A673 (cell line): ENCODE results near the gene CX3CR1. TPM values are rescaled to one million over a fixed set of nuclear protein-coding genes. Genes with fewer than 3 reads are reported as not detected.

ENCODE experiments used
- BruUV-seq: library from RNA; stranded (reverse); fragments of 400-500 nt; replicated peaks from 2 replicates; lab custom pipeline; 2021; lab: Mats Ljungman, UMichigan
- CTCF ChIA-PET: fragments of 300-600 bp; sonication (Branson Sonifier 250); formaldehyde crosslinking; loops from one replicate; lab custom pipeline; 2022; ENCODE audit warnings: antibody characterized with exemption; lab: Charles Lee
- POLR2A ChIA-PET: fragments of 300-600 bp; sonication (Branson Sonifier 250); formaldehyde crosslinking; loops from one replicate; lab custom pipeline; 2022; ENCODE audit warnings: antibody characterized with exemption; ENCODE audit not compliant: low non-redundant PET; lab: Charles Lee
- DNase-seq: peaks from one replicate; pipeline ENCODE4 v3.0.0-alpha.2; 2015; ENCODE audit warnings: low spot score
- H3K27ac ChIP-seq: fragments of 200-600 bp; sonication (generic); 2 replicates; pipeline ENCODE4 v1.5.1; 2016; ENCODE audit warnings: mixed run types, low read depth, mild to moderate bottlenecking, mixed read lengths, antibody characterized with exemption, low read length; ENCODE audit not compliant: poor library complexity, severe bottlenecking
- H3K27me3 ChIP-seq: fragments of 200-600 bp; sonication (generic); replicated peaks from 2 replicates; pipeline ENCODE4 v1.6.1; 2017; ENCODE audit warnings: mixed run types, low read depth, mild to moderate bottlenecking, mixed read lengths, antibody characterized with exemption, low read length; ENCODE audit not compliant: insufficient read depth, poor library complexity
- H3K36me3 ChIP-seq: fragments of 200-600 bp; sonication (generic); 2 replicates; pipeline ENCODE4 v1.6.1; 2016; ENCODE audit warnings: mixed run types, mild to moderate bottlenecking, mixed read lengths, antibody characterized with exemption, low read length; ENCODE audit not compliant: insufficient read depth, poor library complexity, severe bottlenecking
- H3K4me1 ChIP-seq: fragments of 200-600 bp; sonication (generic); 2 replicates; pipeline ENCODE4 v1.6.1; 2017; ENCODE audit warnings: mixed run types, mild to moderate bottlenecking, mixed read lengths, antibody characterized with exemption, low read length; ENCODE audit not compliant: insufficient read depth, poor library complexity, severe bottlenecking
- H3K4me3 ChIP-seq: fragments of 200-600 bp; sonication (generic); 2 replicates; pipeline ENCODE4 v1.5.1; 2016; ENCODE audit warnings: low read depth, mixed run types, mild to moderate bottlenecking, mixed read lengths, low read length; ENCODE audit not compliant: poor library complexity, severe bottlenecking
- H3K9me3 ChIP-seq: fragments of 200-600 bp; sonication (generic); 2 replicates; pipeline ENCODE4 v1.6.1; 2016; ENCODE audit warnings: mixed run types, low read depth, mild to moderate bottlenecking, mixed read lengths, antibody characterized with exemption, low read length; ENCODE audit not compliant: poor library complexity, severe bottlenecking
- CTCF ChIP-seq: fragments of 300-800, 200-600 bp; sonication (generic); conservative IDR thresholded peaks from 2 replicates; pipeline ENCODE4 v1.5.1; 2017; ENCODE audit warnings: low read depth, mild to moderate bottlenecking, antibody characterized with exemption, low read length, moderate library complexity, mixed read lengths
- EZH2 ChIP-seq: fragments of 200-600 bp; sonication (generic); IDR thresholded peaks from 2 replicates; pipeline ENCODE4 v1.6.1; 2017; ENCODE audit warnings: borderline replicate concordance, low read depth, mild to moderate bottlenecking, mixed read lengths, antibody characterized with exemption, low read length; ENCODE audit not compliant: poor library complexity, severe bottlenecking
- intact Hi-C: fragments of 100-400 bp; cut with micrococcal nuclease; formaldehyde crosslinking; loops from one replicate; pipeline ENCODE4 v1.10.0; 2022; ENCODE audit not compliant: unreplicated experiment
- total RNA-seq: library from RNA; stranded (reverse); gene quantifications from 2 replicates; pipeline ENCODE4 v1.2.3, GENCODE V29; 2021

Gene CX3CR1
- total RNA-seq, 1 experiment from 2014 or later, result not detected

DNA sequence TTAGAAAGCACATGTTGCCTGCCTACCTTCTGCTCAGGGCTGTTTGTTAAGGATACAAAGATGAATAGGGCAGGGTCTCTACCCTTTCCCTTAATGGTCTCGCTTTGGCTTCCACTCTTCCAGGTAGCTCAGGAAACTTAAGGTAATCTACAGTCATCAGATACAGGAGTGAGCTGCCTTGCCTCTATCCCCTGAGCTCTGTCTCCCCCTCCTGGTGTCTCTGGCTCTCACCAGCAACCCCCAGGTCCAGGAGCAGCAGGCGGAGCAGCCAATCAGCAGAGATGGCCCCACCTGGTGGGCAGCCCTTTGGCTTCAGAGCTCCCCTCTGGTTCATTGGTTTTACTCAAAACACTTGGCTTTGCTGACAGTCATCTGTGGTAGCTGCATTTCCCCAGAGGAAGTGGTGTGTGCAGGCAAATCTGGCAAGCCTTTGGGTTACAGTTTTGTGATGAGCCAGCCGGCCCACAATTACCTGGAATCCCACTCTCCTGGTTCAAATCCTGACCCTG lies 8.5 kb upstream of the CX3CR1 start:
- intact Hi-C loops, result loop anchor here (1.0 to 5.0 kb wide), 4 partner anchors 81 to 186 kb away; no protein-coding TSS in a partner anchor
- Histone ChIP-seq H3K36me3 (no peaks in the 10 kb centered on the region), H3K27me3 (no peaks in the 10 kb centered on the region), H3K27ac (no peak overlapping the region), H3K4me3 (no peak overlapping the region), H3K4me1 (no peaks in the 10 kb centered on the region), H3K9me3 (no peaks in the 10 kb centered on the region)
- ChIA-PET CTCF (interaction anchor here (0.7 to 1.5 kb wide), 6 partner anchors 8 to 288 kb away, joined by 3 to 27 read pairs (median 4); partner anchors contain the start of gene CX3CR1), POLR2A (interaction anchor here (0.6 kb wide), 1 partner anchor 155 kb away, joined by 4 read pairs; no protein-coding TSS in a partner anchor)
- BruUV-seq, result no TSS peak
- DNase-seq, result peak; percentile 67
- no peak for TF ChIP-seq EZH2
- peak; percentile 75 for TF ChIP-seq CTCF

DNA sequence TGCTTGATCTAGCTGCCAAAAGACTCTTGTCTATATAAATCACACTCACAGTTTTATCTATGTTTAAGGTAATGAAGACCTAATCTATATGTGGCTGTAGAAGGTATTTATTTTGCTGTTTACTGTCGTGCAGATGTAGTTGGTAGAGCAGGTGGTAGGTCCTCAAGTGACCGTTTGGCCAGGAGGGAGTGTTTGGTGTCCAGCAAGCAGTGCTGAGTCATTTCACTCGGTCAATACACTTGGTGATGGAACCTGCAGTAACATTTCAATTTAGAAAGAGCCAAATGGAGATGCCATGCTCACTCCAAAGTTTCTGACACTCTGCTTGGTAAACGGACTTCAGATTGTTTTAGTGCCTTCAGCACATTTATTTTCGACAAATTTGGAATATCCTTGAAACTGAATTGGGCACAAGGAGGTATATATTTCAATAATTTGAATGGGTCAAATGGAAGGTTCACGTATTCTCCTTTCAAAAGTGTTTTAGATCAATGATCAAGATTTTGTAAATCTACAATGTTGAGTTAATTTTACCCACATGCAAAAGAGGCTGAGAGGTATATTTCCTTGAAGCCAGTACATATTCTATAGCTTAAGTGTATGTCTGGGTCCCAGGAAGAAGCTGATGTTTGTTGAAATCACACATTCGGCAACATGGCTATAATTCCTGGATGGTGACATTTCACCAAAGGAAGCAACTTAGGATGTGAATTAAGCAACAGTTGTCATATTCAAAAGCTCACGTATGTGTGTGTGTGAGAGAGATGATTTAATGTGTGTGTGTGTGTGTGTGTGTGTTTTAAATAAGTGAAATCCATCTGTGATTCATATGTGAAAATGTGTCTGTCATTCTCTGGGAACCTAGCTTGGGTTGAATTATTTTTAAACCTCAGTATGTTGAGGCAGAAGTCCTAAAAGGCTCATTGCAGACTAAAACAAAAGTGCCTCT lies 7.7 kb upstream of the CX3CR1 start:
- BruUV-seq, result no TSS peak
- ChIA-PET POLR2A (no interaction called here), CTCF (interaction anchor here (0.7 to 1.5 kb wide), 6 partner anchors 8 to 288 kb away, joined by 3 to 27 read pairs (median 4); partner anchors contain the start of gene CX3CR1)
- Histone ChIP-seq H3K36me3 (no peaks in the 10 kb centered on the region), H3K4me1 (no peaks in the 10 kb centered on the region), H3K27me3 (no peaks in the 10 kb centered on the region), H3K4me3 (no peak overlapping the region), H3K27ac (no peak overlapping the region), H3K9me3 (no peaks in the 10 kb centered on the region)
- DNase-seq, result no peak
- TF ChIP-seq CTCF (no peak), EZH2 (no peak)
- intact Hi-C loops, result loop anchor here (1.0 to 5.0 kb wide), 4 partner anchors 80 to 185 kb away; no protein-coding TSS in a partner anchor

DNA sequence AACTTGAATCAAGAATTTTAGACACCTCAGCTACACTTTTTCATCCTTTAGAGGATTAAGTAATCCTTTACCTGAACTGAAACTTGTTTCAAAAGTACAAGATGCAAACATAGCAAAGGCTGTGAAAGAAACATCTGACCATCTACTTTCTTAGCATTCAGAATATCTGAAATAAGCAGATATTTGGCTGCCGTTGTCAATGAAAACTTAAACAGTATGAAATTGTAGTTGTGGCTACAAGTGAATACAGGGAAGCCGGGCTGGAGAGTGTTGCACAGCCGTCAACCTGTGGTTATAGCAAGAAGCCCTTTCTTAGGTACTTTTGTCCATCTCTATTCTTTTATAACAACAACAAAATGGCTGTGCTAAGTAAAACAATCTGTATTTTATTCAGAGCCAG lies 6.9 kb upstream of the CX3CR1 start:
- CTCF ChIA-PET, result interaction anchor here (0.6 kb wide), 1 partner anchor 160 kb away, joined by 5 read pairs; no protein-coding TSS in a partner anchor
- TF ChIP-seq EZH2 (no peak), CTCF (no peak)
- Histone ChIP-seq H3K4me3 (no peak overlapping the region), H3K36me3 (no peaks in the 10 kb centered on the region), H3K27me3 (no peaks in the 10 kb centered on the region), H3K4me1 (no peaks in the 10 kb centered on the region), H3K27ac (no peak overlapping the region), H3K9me3 (no peaks in the 10 kb centered on the region)
- no peak for DNase-seq
- no TSS peak for BruUV-seq
- POLR2A ChIA-PET, result no interaction called here
- intact Hi-C loops, result loop anchor here (5.0 kb wide), 2 partner anchors 79 to 184 kb away; no protein-coding TSS in a partner anchor
